GM12875 (cell line): ENCODE data around the gene FHL2.

Source experiments
- H3K4me3 ChIP-seq: one replicate; pipeline ENCODE4 v1.5.1; 2011; ENCODE audit warnings: low read depth, low read length, control low read depth
- CTCF ChIP-seq: IDR thresholded peaks from 2 replicates; pipeline ENCODE4 v1.5.1; 2011; ENCODE audit warnings: low read depth, mild to moderate bottlenecking, control low read depth, inconsistent platforms, low read length, moderate library complexity, borderline replicate concordance; ENCODE audit not compliant: insufficient read depth

Gene FHL2

GRCh38 chr2:105442721-105443120 lies 43.9 kb upstream of the FHL2 start:
- TF ChIP-seq CTCF: no peak
- no peak overlapping the region for H3K4me3 ChIP-seq

- no peak for TF ChIP-seq CTCF
- H3K4me3 ChIP-seq: no peak overlapping the region
Observed at GRCh38 chr2:105442056-105442455, 43.2 kb upstream of the FHL2 start.

GRCh38 chr2:105439141-105439540 lies 40.3 kb upstream of the FHL2 start:
- H3K4me3 ChIP-seq: no peak overlapping the region
- TF ChIP-seq CTCF: no peak

- no peak for TF ChIP-seq CTCF
Observed at GRCh38 chr2:105438104-105438929, 39.5 kb upstream of the FHL2 start.

GRCh38 chr2:105437708-105438103 lies 38.9 kb upstream of the FHL2 start:
- H3K4me3 ChIP-seq: no peak overlapping the region
- TF ChIP-seq CTCF: no peak

More at GRCh38 chr2:105438104-105438929, 39.5 kb upstream of the FHL2 start:
- no peak overlapping the region for H3K4me3 ChIP-seq

- no peak for TF ChIP-seq CTCF
- H3K4me3 ChIP-seq: no peak overlapping the region
Observed at GRCh38 chr2:105432749-105433148, 33.9 kb upstream of the FHL2 start.

GRCh38 chr2:105432044-105432399 lies 33.2 kb upstream of the FHL2 start:
- TF ChIP-seq CTCF: no peak
- H3K4me3 ChIP-seq: no peak overlapping the region
